Spleen (tissue), 11 donors: ENCODE data around the gene SLC25A20. TPM values are rescaled to one million over a fixed set of nuclear protein-coding genes. Genes with fewer than 3 reads are reported as not detected.
"Not testable (repeated sequence)": the region's sequence is repeated elsewhere in the genome, so short reads cannot be mapped to it uniquely, and the experiment has no call there.

Source experiments
- DNase-seq: peaks from one replicate; pipeline ENCODE4 v3.0.0-alpha.2; 2020
- H3K27ac ChIP-seq, 8 donors: fragments of 200-600 bp; sonication (generic) in 7 of 8; 1 replicate in 4 of 8; 2 replicates in 4 of 8; pipeline versions ENCODE4 v1.5.0 to v1.8.0; 2016 to 2021; ENCODE audit warnings: inconsistent platforms in 4 of 8, mild to moderate bottlenecking in 4 of 8, moderate library complexity in 1 of 8
- H3K27me3 ChIP-seq, 7 donors: fragments of 200-600 bp; sonication (generic) in 6 of 7; replicated peaks in 1 of 7; 1 replicate in 4 of 7; 2 replicates in 3 of 7; pipeline versions ENCODE4 v1.5.0 to v1.8.0; 2016 to 2021; ENCODE audit warnings: inconsistent platforms in 3 of 7, mild to moderate bottlenecking in 1 of 7
- H3K36me3 ChIP-seq, 6 donors: fragments of 200-600 bp; sonication (generic) in 5 of 6; 1 replicate in 4 of 6; 2 replicates in 2 of 6; pipeline versions ENCODE4 v1.5.0 to v1.8.0; 2016 to 2021; ENCODE audit warnings: inconsistent platforms in 2 of 6
- H3K4me1 ChIP-seq, 6 donors: fragments of 200-600 bp; sonication (generic) in 5 of 6; 1 replicate in 3 of 6; 2 replicates in 3 of 6; pipeline versions ENCODE4 v1.5.0 to v1.8.0; 2016 to 2021; ENCODE audit warnings: inconsistent platforms in 3 of 6
- H3K4me3 ChIP-seq, 8 donors: fragments of 200-600 bp; sonication (generic) in 7 of 8; 1 replicate in 4 of 8; 2 replicates in 4 of 8; pipeline versions ENCODE4 v1.5.0 to v1.8.0; 2016 to 2021; ENCODE audit warnings: inconsistent platforms in 4 of 8, mild to moderate bottlenecking in 4 of 8, moderate library complexity in 2 of 8
- H3K9me3 ChIP-seq, 8 donors: fragments of 200-600 bp; sonication (generic) in 7 of 8; 1 replicate in 4 of 8; 2 replicates in 4 of 8; pipeline versions ENCODE4 v1.5.0 to v1.8.0; 2016 to 2021; ENCODE audit warnings: inconsistent platforms in 4 of 8
- CTCF ChIP-seq, 11 experiments: fragments of 200-600 bp in 7 of 11; fragments of 450-650 bp in 4 of 11; sonication (generic) in 4 of 11; IDR thresholded peaks in 8 of 11; conservative IDR thresholded peaks in 3 of 11; 1 replicate in 7 of 11; 2 replicates in 4 of 11; pipeline versions ENCODE4 v1.4.0 to v1.8.0; 2016 to 2021; ENCODE audit warnings: antibody characterized with exemption in 11 of 11, inconsistent platforms in 4 of 11, mild to moderate bottlenecking in 1 of 11
- POLR2A ChIP-seq, 3 donors: fragments of 450-650 bp; IDR thresholded peaks; one replicate each; pipeline ENCODE4 v1.5.1; 2017; ENCODE audit warnings: antibody characterized with exemption in 3 of 3, mild to moderate bottlenecking in 1 of 3
- POLR2AphosphoS5 ChIP-seq, 3 donors: sonication (generic); formaldehyde crosslinking; IDR thresholded peaks; one replicate each; pipeline ENCODE4 v1.5.1; 2017; ENCODE audit warnings: antibody characterized with exemption in 3 of 3
- WGBS, 5 donors: extraction: QIAGEN DNeasy Blood & Tissue Kit in 3 of 5; methylation state at CpG; one replicate each; pipeline versions ENCODE4 v1.1.5 to v1.1.7; 2013 to 2018; 5-methylcytosine and 5-hydroxymethylcytosine counted together
- intact Hi-C: fragments of 100-400 bp; cut with DNase I; formaldehyde crosslinking; loops from one replicate; pipeline ENCODE4 v1.15.0; 2023; ENCODE audit warnings: low total_unique reads
- polyA plus RNA-seq, 3 donors: library from polyadenylated mRNA; stranded (reverse); fragments of 200-250 nt; gene quantifications; one replicate each; pipeline ENCODE4 v1.2.1, GENCODE V29; 2013
- total RNA-seq, 7 donors: library from RNA; depleted of rRNA in 3 of 7; stranded (reverse); fragments of >200 nt in 3 of 7; fragmentation: NEBNext Ultra II Directional in 4 of 7; extraction: Animal tissue kit (Norgen Biotek cat#: 25700) in 4 of 7; gene quantifications; one replicate each; pipeline versions ENCODE4 v1.1.0 to v1.2.1, GENCODE V29; 2016 to 2021
- donor health status: healthy with polysubstance abuse.
- donor health status: DM: no; HTN: no; CAD: no; lungs with moderate emphysema.
- donor health status: DM: no; HTN: no; CAD: no.
- donor health status: Bipolar disorder and iron deficiency.
- donor health status: healthy.
- donor health status: DM: no; HTN: no; CAD: no.
- donor health status: DM: yes; HTN: yes; CAD: no.

SLC25A20 gene
- total and polyA plus RNA-seq, 10 donors = 13.0 to 51.2 (median 24.4) TPM

- H3K27ac ChIP-seq = peak within 1 kb of the TSS; percentile 89 to 100 (median 99)
- TF ChIP-seq CTCF (IDR thresholded peaks at IDR 0.05 in 8 of 11, conservative IDR thresholded peaks at IDR 0.05 in 3 of 11) = peak in 6 of 11 experiments; percentile 17 to 55 (median 24)
- peak in 1 of 3 donors; percentile 67 for TF ChIP-seq POLR2A (IDR thresholded peaks at IDR 0.05)
- TF ChIP-seq POLR2AphosphoS5 (IDR thresholded peaks at IDR 0.05) = peak; percentile 92 to 96 (median 93)
- 0 to 1% (median 0%) methylated on average over 30 to 97 of the region's 97 CpGs for WGBS, 5 donors
- intact Hi-C loops = no loop called here
- peak; percentile 98 for DNase-seq
- peaks cover 0 to 22% (median 13%) of the 10 kb centered on the region in 6 donors for H3K36me3 ChIP-seq
- no peaks in the 10 kb centered on the region for H3K9me3 ChIP-seq
- peak within 1 kb of the TSS; percentile 73 to 98 (median 89) for H3K4me3 ChIP-seq
- no peaks in the 10 kb centered on the region for H3K27me3 ChIP-seq
- peaks cover 17 to 61% (median 38%) of the 10 kb centered on the region in 6 donors for H3K4me1 ChIP-seq
Measured at GRCh38 chr3:48918388-48919214, 19.9 kb upstream of the SLC25A20 start, which contains the start of gene ARIH2. Gene ARIH2, plus strand, starts transcription at chr3:48918842. Its CDS starts 8,717 bp downstream, at chr3:48927559.

- no peak for TF ChIP-seq POLR2A (IDR thresholded peaks at IDR 0.05)
- no peak for TF ChIP-seq CTCF (IDR thresholded peaks at IDR 0.05 in 8 of 11, conservative IDR thresholded peaks at IDR 0.05 in 3 of 11)
- no peak for TF ChIP-seq POLR2AphosphoS5 (IDR thresholded peaks at IDR 0.05)
- 62 to 92% (median 86%) methylated on average over 1 of the region's 1 CpG for WGBS, 5 donors
- no peak for DNase-seq
Measured at GRCh38 chr3:48915296-48915695, 16.6 kb upstream of the SLC25A20 start.

GRCh38 chr3:48907026-48907425, 8.3 kb upstream of the SLC25A20 start:
- DNase-seq, intact Hi-C loops, H3K4me3 ChIP-seq, H3K27ac ChIP-seq, H3K9me3 ChIP-seq, H3K27me3 ChIP-seq, H3K36me3 ChIP-seq: not testable (repeated sequence)
- H3K4me1 ChIP-seq = peaks cover 0 to 20% (median 13%) of the 10 kb centered on the region in 6 donors
- WGBS, 5 donors = 92 to 97% (median 94%) methylated on average over 13 of the region's 13 CpGs

More at GRCh38 chr3:48915296-48915695, 16.6 kb upstream of the SLC25A20 start:
- no peaks in the 10 kb centered on the region for H3K36me3 ChIP-seq
- H3K9me3 ChIP-seq = no peaks in the 10 kb centered on the region
- H3K27me3 ChIP-seq = no peaks in the 10 kb centered on the region
- H3K27ac ChIP-seq = no peak overlapping the region
- intact Hi-C loops = no loop called here
- no peak overlapping the region for H3K4me3 ChIP-seq
- peaks cover 7 to 32% (median 23%) of the 10 kb centered on the region in 6 donors for H3K4me1 ChIP-seq

- Histone ChIP-seq H3K4me3 (peak overlapping the region in 5 of 8 donors; percentile 76 to 94 (median 85)), H3K27me3 (no peaks in the 10 kb centered on the region), H3K9me3 (no peaks in the 10 kb centered on the region), H3K4me1 (peaks cover 8 to 52% (median 42%) of the 10 kb centered on the region in 6 donors), H3K27ac (peak overlapping the region; percentile 45 to 92 (median 89)), H3K36me3 (no peaks in the 10 kb centered on the region)
- TF ChIP-seq POLR2A (IDR thresholded peaks at IDR 0.05) (no peak), CTCF (IDR thresholded peaks at IDR 0.05 in 8 of 11, conservative IDR thresholded peaks at IDR 0.05 in 3 of 11) (no peak), POLR2AphosphoS5 (IDR thresholded peaks at IDR 0.05) (no peak)
- intact Hi-C loops = loop anchor here (10.0 kb wide), 1 partner anchor 54 kb away; the partner anchor contains the start of gene PRKAR2A
- 47 to 62% (median 53%) methylated on average over 4 of the region's 4 CpGs for WGBS, 5 donors
- DNase-seq = no peak
Measured at GRCh38 chr3:48899273-48899672, 591 bp upstream of the SLC25A20 start.
